Activated naive CD8-positive, alpha-beta T cell treated with anti-CD3 and anti-CD28 coated beads, Interleukin-2, amount 10 ng/mL, durations not matched to agents 7 days and 5 days (primary cell): ENCODE results near the gene DNAH14. TPM values are rescaled to one million over a fixed set of nuclear protein-coding genes. Genes with fewer than 3 reads are reported as not detected.

Experiments used
- ATAC-seq: fragments of 150-1000 bp; cut with Tn5 transposase; one replicate; pipeline ENCODE4 v1.10.0; 2021; ENCODE audit warnings: low read depth, moderate library complexity
- POLR2A ChIA-PET: fragments of 350-600 bp; sonication (Branson Sonifier 250); formaldehyde crosslinking; loops from one replicate; lab custom pipeline; 2021; ENCODE audit warnings: antibody characterized with exemption; lab: Charles Lee
- DNase-seq: peaks from one replicate; pipeline ENCODE4 v3.0.0; 2021
- H3K27ac Mint-ChIP-seq: one replicate; pipeline ENCODE4 v1.8.0; 2022; ENCODE audit warnings: mild to moderate bottlenecking, mixed read lengths
- H3K27me3 Mint-ChIP-seq: one replicate; pipeline ENCODE4 v1.8.0; 2022; ENCODE audit warnings: mild to moderate bottlenecking, moderate library complexity, mixed read lengths
- H3K36me3 Mint-ChIP-seq: one replicate; pipeline ENCODE4 v1.8.0; 2021; ENCODE audit warnings: mild to moderate bottlenecking, mixed read lengths
- H3K4me1 Mint-ChIP-seq: one replicate; pipeline ENCODE4 v1.8.0; 2021; ENCODE audit warnings: mixed read lengths
- H3K4me3 Mint-ChIP-seq: one replicate; pipeline ENCODE4 v1.8.0; 2022; ENCODE audit warnings: mild to moderate bottlenecking, moderate library complexity, mixed read lengths
- H3K9me3 Mint-ChIP-seq: one replicate; pipeline ENCODE4 v1.8.0; 2021; ENCODE audit warnings: mixed read lengths
- total RNA-seq, 2 experiments: library from RNA; stranded (reverse); gene quantifications; one replicate each; pipeline ENCODE4 v1.2.3, GENCODE V29; 2021

DNAH14 gene
- total RNA-seq, 2 experiments from 2014 or later: not detected

DNA sequence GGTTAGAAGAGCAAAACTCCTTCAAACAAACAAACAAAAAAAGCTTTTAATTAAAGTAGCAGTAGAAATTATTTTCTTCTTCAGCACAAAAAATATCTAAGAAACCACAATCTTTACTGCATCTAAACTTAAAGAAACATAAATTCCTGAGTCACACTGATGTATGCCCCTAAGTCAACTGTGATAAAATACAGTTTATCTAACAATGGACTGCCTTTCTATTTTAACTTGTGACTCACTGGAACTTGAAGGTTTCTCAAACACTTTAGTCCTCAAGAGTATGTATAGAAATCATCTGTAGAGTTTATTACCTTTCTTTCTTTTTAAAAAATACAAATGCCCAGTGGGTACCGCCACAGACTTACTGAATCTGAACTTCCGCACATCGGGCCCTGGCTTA is 412.2 kb downstream of the DNAH14 start:
- H3K4me1 Mint-ChIP-seq: no peaks in the 10 kb centered on the region
- no peaks in the 10 kb centered on the region for H3K9me3 Mint-ChIP-seq

DNA sequence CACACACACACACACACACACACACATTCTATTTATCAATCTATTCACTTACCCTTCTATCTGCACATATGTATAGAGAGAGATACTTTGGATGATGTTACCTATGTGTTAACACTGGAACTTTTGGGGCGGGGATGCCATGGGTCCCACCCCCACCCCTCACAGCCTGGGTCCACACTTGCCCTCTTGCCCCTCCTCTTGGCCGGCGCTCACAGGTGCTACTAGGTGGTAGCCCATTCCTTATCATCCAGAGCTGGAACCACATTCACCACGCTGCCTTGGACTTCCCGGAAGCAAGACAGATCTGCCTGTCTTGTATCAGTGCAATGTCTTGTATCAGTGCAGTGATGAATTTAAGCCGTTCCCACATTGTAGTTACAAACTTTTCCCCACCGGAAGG is 413.2 kb downstream of the DNAH14 start:
- H3K36me3 Mint-ChIP-seq: no peaks in the 10 kb centered on the region
- POLR2A ChIA-PET: no interaction called here
- no peak overlapping the region for H3K27ac Mint-ChIP-seq
- peaks cover 2% of the 10 kb centered on the region for H3K9me3 Mint-ChIP-seq
- H3K4me1 Mint-ChIP-seq: no peaks in the 10 kb centered on the region
- DNase-seq: no peak
- no peak overlapping the region for H3K4me3 Mint-ChIP-seq
- ATAC-seq: no peak
- peaks cover 18% of the 10 kb centered on the region for H3K27me3 Mint-ChIP-seq

More for the DNA sequence above, 412.2 kb downstream of the DNAH14 start:
- no peak for DNase-seq
- no peak for ATAC-seq
- POLR2A ChIA-PET: no interaction called here
- Mint-ChIP-seq H3K27ac (no peak overlapping the region), H3K36me3 (no peaks in the 10 kb centered on the region), H3K27me3 (peaks cover 15% of the 10 kb centered on the region), H3K4me3 (no peak overlapping the region)

DNA sequence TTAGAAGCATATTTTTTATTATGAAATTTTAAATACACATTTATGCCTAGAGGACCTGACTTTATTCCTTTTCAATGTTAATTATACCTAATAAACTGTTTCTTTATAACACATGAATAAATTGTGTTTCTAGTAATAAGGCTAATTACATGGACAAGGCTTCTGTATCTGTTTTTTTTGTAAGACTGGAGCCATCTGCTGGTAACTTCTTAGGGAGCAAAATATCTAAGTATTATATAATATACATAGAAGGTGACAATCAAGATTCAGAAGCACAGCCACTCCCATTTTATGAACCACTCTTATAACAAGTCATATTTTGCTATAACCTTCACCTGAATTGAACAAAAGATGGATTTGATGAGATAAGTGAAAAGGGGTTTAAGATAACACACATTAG is 414.1 kb downstream of the DNAH14 start:
- peaks cover 24% of the 10 kb centered on the region for H3K27me3 Mint-ChIP-seq

DNA sequence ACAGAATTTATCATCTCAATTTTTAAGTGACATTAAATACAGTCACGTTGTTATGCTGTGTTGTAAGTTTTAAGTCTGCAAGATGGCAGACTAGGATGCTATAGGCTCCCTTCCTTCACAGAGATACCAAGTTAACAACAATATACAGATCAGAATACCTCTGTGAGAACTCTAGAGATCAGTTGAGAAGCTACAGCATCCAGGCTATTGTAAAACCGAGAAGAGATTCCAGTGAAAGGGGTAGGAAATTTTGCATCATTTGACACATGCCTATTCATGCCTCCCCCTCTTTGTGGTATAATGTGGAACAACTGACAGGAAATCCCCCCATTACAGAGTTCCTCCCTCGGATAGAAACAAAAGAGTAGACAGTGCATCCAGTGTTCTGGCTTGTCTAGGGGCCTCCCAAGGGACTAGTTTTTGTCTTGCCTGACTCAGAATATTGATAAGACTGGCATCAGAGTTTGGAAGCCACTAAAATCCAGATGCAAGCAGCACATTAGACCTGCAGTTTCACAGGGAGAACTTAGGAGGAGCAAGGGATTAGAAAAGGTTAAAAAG is 417.7 kb downstream of the DNAH14 start:
- no peak for ATAC-seq
- Mint-ChIP-seq H3K4me3 (no peak overlapping the region), H3K27me3 (peaks cover 42% of the 10 kb centered on the region)

More for the DNA sequence above, 414.1 kb downstream of the DNAH14 start:
- Mint-ChIP-seq H3K36me3 (no peaks in the 10 kb centered on the region), H3K9me3 (peaks cover 5% of the 10 kb centered on the region), H3K4me1 (no peaks in the 10 kb centered on the region), H3K4me3 (no peak overlapping the region), H3K27ac (no peak overlapping the region)
- ATAC-seq: no peak
- DNase-seq: no peak
- POLR2A ChIA-PET: no interaction called here

DNA sequence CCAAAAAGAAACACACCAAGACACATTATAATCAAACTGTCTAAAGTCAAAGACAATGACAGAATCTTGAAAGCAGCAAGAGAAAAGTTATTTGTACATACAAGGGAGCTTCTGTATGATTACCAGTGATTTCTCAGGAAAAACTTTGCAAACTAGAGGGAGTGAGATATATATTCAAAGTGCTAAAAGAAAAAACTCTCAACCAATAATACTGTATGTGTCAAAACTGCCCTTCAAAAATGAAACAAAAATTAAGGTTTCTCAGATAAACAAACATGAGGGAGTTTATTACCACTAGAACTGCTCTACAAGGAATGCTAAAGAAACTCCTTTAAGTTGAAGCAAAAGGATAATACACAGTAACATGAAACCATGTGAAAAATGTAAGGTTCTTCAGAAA is 418.9 kb downstream of the DNAH14 start:
- DNase-seq (no peak), ATAC-seq (no peak)
- H3K4me3 Mint-ChIP-seq: no peak overlapping the region
- H3K9me3 Mint-ChIP-seq: peaks cover 5% of the 10 kb centered on the region
- no peak overlapping the region for H3K27ac Mint-ChIP-seq
- peaks cover 40% of the 10 kb centered on the region for H3K27me3 Mint-ChIP-seq
- H3K4me1 Mint-ChIP-seq: no peaks in the 10 kb centered on the region
- POLR2A ChIA-PET: no interaction called here
- no peaks in the 10 kb centered on the region for H3K36me3 Mint-ChIP-seq

More for the DNA sequence above, 417.7 kb downstream of the DNAH14 start:
- no peak overlapping the region for H3K27ac Mint-ChIP-seq
- peaks cover 5% of the 10 kb centered on the region for H3K9me3 Mint-ChIP-seq
- DNase-seq: no peak
- POLR2A ChIA-PET: no interaction called here
- H3K36me3 Mint-ChIP-seq: no peaks in the 10 kb centered on the region
- H3K4me1 Mint-ChIP-seq: no peaks in the 10 kb centered on the region

DNA sequence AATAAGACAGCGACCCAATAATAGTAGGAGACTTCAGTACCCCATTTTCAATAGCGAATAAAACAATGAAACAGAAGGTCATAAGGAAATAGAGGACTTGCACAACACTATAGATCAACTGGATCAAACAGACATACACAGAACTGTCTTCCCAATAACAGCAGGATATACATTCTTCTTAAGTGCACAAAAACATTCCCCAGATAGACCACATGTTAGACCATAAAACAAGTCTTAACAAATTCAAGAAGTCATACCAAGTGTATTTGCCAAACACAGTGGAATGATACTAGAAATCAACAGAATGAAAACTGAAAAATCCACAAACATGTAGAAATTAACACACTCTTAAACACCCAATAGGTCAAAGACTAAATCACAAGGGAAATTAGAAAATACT is 420.4 kb downstream of the DNAH14 start:
- no peak for ATAC-seq
- no peak overlapping the region for H3K4me3 Mint-ChIP-seq
- H3K9me3 Mint-ChIP-seq: peaks cover 5% of the 10 kb centered on the region
- POLR2A ChIA-PET: no interaction called here
- H3K36me3 Mint-ChIP-seq: no peaks in the 10 kb centered on the region
- peaks cover 41% of the 10 kb centered on the region for H3K27me3 Mint-ChIP-seq
- H3K4me1 Mint-ChIP-seq: no peaks in the 10 kb centered on the region
- H3K27ac Mint-ChIP-seq: no peak overlapping the region
- DNase-seq: no peak

DNA sequence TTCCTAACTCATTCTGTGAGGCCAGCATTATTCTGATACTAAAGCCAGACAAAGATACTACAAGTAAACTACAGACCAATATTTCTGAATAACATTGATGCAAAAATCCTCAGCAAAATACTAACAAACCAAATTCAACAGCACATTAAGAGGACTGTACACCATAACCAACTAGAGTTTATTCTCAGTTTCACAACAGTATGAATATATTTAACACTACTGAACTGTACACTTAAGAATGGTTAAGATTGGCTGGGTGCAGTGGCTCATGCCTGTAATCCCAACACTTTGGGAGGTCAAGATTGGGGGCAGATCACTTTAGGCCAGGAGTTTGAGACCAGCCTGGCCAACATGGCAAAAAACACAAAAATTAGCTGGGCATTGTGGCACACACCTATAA is 421.4 kb downstream of the DNAH14 start:
- Mint-ChIP-seq H3K4me1 (no peaks in the 10 kb centered on the region), H3K27ac (no peak overlapping the region), H3K36me3 (no peaks in the 10 kb centered on the region), H3K9me3 (peaks cover 5% of the 10 kb centered on the region), H3K27me3 (peaks cover 46% of the 10 kb centered on the region), H3K4me3 (no peak overlapping the region)
- ATAC-seq (no peak), DNase-seq (no peak)
- POLR2A ChIA-PET: no interaction called here

DNA sequence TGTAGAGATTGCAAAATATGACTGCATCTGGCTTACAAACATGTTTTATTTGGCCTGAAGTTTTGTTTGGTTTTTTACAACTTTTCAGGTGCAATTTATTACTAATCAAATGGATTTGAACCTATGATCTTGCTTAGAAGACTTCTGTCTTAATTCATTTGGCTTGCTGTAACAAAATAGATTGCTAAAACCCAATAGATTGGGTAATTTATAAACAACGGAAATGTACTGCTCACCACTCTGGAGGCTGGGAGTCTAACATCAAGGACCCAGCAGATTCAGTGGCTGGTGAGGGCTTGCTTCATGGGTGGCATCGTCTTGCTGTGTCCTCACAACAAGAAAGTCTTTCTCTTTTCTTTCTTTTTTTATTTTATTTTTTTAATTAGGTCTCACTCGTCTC is 425.4 kb downstream of the DNAH14 start:
- no peak overlapping the region for H3K27ac Mint-ChIP-seq
- no peak for DNase-seq
- no peaks in the 10 kb centered on the region for H3K4me1 Mint-ChIP-seq
- no peaks in the 10 kb centered on the region for H3K36me3 Mint-ChIP-seq
- H3K9me3 Mint-ChIP-seq: no peaks in the 10 kb centered on the region
- H3K27me3 Mint-ChIP-seq: peaks cover 49% of the 10 kb centered on the region
- no peak for ATAC-seq
- POLR2A ChIA-PET: no interaction called here
- H3K4me3 Mint-ChIP-seq: no peak overlapping the region

DNA sequence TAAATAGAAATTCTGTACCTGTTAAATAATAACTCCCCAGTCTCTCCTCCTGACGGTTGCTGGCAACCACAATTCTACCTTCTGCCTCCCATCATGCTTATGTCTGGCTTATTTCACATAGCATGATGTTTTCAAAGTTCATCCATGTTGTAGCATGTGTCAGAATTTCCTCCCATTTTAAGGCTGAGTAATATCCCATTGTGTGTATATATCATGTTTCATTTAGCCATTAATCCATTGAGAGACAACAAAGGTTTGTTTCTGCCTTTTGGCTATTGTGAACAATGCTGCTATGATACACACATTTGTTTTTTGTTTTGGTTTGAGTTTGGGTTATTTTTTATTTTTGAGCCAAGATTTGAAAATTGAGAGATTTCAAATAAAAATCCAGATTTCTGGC is 426.4 kb downstream of the DNAH14 start:
- ATAC-seq (no peak), DNase-seq (no peak)
- no peaks in the 10 kb centered on the region for H3K9me3 Mint-ChIP-seq
- H3K36me3 Mint-ChIP-seq: no peaks in the 10 kb centered on the region
- no peaks in the 10 kb centered on the region for H3K4me1 Mint-ChIP-seq
- H3K27me3 Mint-ChIP-seq: peaks cover 40% of the 10 kb centered on the region
- POLR2A ChIA-PET: no interaction called here
- no peak overlapping the region for H3K27ac Mint-ChIP-seq
- H3K4me3 Mint-ChIP-seq: no peak overlapping the region

DNA sequence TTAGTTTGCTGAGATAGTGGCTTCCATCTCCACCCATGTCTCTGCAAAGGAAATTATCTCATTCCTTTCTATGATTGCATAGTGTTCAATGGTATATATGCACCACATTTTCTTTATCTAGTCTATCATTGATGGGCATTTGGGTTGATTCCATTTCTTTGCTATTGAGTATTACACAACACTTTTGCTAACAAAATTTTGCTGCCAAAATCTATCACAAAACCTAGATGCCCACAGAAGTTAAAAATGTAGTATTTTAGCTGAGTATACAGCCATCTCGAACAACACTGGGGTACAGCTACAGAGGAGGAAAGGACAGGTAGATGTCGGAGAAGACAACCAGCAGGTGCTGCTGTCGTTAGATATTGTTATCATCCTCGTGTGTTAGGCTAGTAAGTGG is 430.6 kb downstream of the DNAH14 start:
- Mint-ChIP-seq H3K27ac (no peak overlapping the region), H3K9me3 (no peaks in the 10 kb centered on the region), H3K27me3 (peaks cover 26% of the 10 kb centered on the region), H3K4me3 (no peak overlapping the region), H3K4me1 (peaks cover 3% of the 10 kb centered on the region), H3K36me3 (no peaks in the 10 kb centered on the region)
- POLR2A ChIA-PET: no interaction called here
- ATAC-seq (no peak), DNase-seq (no peak)

DNA sequence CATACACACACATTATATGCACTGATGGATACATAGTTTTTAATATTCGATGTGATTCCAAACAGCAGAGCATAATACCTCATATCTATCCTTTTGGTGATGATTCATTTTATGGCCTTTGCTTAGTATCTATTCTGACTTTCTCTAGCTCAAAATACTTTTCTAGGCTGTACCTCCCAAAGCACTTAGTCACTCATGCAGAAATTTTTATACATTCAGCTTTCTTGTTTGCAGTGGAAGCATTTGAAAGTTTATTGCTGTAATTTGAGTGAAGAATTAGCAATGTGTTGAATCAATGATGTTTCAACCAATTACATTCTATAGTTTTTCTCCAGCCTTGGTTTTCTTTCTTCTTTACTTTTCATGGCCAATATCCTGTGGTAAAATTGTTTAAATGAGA is 431.7 kb downstream of the DNAH14 start:
- DNase-seq (no peak), ATAC-seq (no peak)
- Mint-ChIP-seq H3K4me1 (peaks cover 3% of the 10 kb centered on the region), H3K4me3 (no peak overlapping the region), H3K27me3 (peaks cover 19% of the 10 kb centered on the region), H3K36me3 (no peaks in the 10 kb centered on the region), H3K9me3 (no peaks in the 10 kb centered on the region), H3K27ac (no peak overlapping the region)
- POLR2A ChIA-PET: no interaction called here

DNA sequence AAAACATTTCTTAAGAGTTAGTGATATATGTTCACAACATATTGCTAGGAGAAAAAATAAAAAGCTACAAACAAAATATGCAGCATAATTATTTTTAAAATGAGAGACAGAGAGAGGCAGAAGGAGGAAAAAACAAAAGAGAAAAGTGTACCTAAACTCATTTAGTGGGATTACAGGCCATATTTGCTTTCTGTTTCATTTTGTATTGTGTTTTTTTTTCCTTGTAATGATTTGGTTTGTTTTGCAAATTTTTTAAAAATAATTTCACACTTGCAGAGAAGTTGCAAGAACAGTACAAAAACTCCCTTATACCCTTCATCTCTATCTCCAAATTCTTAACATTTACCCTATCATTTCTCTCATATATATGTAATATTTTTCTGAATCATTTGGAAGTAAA is 433.3 kb downstream of the DNAH14 start:
- H3K9me3 Mint-ChIP-seq: no peaks in the 10 kb centered on the region
- peak overlapping the region; percentile 23 for H3K4me3 Mint-ChIP-seq
- DNase-seq (no peak), ATAC-seq (no peak)
- H3K27ac Mint-ChIP-seq: no peak overlapping the region
- POLR2A ChIA-PET: no interaction called here
- peaks cover 21% of the 10 kb centered on the region for H3K27me3 Mint-ChIP-seq
- peaks cover 3% of the 10 kb centered on the region for H3K4me1 Mint-ChIP-seq
- H3K36me3 Mint-ChIP-seq: no peaks in the 10 kb centered on the region

DNA sequence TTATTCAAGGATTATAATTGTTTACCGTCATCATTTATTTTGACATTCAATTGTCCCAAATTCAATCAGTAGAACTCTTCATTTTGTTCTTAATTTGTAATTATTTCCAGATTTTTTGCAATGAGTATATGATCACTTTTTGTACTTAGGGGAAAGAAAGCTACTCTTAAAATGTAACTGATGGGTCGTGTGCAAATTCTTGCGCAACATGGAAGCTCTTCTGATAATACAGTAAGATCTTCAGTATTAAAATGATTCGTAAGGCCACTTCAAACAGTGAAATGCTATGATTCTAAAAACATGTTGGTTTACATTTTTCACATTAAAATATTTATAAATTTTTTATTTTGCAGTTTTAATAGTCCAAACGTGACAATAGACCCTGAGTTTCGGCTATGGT is 435.0 kb downstream of the DNAH14 start:
- H3K36me3 Mint-ChIP-seq: no peaks in the 10 kb centered on the region
- no peak overlapping the region for H3K4me3 Mint-ChIP-seq
- ATAC-seq (no peak), DNase-seq (no peak)
- peaks cover 17% of the 10 kb centered on the region for H3K27me3 Mint-ChIP-seq
- peaks cover 3% of the 10 kb centered on the region for H3K4me1 Mint-ChIP-seq
- no peaks in the 10 kb centered on the region for H3K9me3 Mint-ChIP-seq
- POLR2A ChIA-PET: no interaction called here
- no peak overlapping the region for H3K27ac Mint-ChIP-seq

DNA sequence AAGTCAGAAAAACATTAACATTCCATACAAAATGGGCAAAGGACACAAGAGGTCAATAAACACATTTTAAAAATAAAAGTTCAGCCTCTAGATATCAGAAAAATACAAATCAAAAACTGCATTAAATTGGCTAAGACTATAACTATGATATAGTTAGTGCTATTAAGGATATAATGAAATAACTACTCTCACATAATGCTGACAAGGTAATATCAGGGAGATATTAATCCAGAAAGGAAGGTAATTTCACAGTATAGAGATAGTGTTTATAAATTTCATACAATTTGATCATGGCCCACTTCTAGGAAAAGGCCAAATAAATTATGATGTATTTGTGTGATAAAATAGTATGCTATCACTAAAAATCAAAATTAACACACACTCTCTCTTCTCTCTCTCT is 436.5 kb downstream of the DNAH14 start:
- ATAC-seq: no peak

DNA sequence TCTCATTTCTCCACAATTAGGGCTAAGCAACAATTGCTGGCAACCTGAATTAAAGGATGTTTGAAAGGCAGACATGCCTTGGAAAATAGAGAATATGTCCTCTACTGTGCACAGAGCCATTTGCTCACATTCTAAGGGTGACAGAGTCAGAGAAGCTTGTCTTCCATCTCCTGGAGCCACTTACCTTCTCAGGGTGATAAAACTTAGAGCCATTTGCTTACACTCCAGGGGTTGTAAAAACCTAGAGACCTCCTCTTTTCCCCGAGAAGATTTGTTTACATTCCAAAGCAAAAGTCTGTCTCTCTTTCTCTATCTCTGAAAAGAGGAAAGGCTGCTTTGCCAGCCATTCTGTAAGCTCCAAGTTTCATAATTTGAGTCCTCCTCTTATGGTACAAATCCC is 437.1 kb downstream of the DNAH14 start:
- no peak overlapping the region for H3K4me3 Mint-ChIP-seq
- no peaks in the 10 kb centered on the region for H3K9me3 Mint-ChIP-seq
- no peaks in the 10 kb centered on the region for H3K36me3 Mint-ChIP-seq
- H3K27me3 Mint-ChIP-seq: peaks cover 18% of the 10 kb centered on the region
- H3K27ac Mint-ChIP-seq: no peak overlapping the region
- ATAC-seq (no peak), DNase-seq (no peak)
- peaks cover 3% of the 10 kb centered on the region for H3K4me1 Mint-ChIP-seq
- POLR2A ChIA-PET: no interaction called here

More for the DNA sequence above, 436.5 kb downstream of the DNAH14 start:
- H3K36me3 Mint-ChIP-seq: no peaks in the 10 kb centered on the region
- POLR2A ChIA-PET: no interaction called here
- peaks cover 3% of the 10 kb centered on the region for H3K4me1 Mint-ChIP-seq
- DNase-seq: no peak
- H3K27ac Mint-ChIP-seq: no peak overlapping the region
- H3K4me3 Mint-ChIP-seq: no peak overlapping the region
- no peaks in the 10 kb centered on the region for H3K9me3 Mint-ChIP-seq
- H3K27me3 Mint-ChIP-seq: peaks cover 16% of the 10 kb centered on the region
